ENCODE data around the gene GALNT9.
"Not testable (repeated sequence)": the region's sequence is repeated elsewhere in the genome, so short reads cannot be mapped to it uniquely, and the experiment has no call there.

The GALNT9 gene

DNA sequence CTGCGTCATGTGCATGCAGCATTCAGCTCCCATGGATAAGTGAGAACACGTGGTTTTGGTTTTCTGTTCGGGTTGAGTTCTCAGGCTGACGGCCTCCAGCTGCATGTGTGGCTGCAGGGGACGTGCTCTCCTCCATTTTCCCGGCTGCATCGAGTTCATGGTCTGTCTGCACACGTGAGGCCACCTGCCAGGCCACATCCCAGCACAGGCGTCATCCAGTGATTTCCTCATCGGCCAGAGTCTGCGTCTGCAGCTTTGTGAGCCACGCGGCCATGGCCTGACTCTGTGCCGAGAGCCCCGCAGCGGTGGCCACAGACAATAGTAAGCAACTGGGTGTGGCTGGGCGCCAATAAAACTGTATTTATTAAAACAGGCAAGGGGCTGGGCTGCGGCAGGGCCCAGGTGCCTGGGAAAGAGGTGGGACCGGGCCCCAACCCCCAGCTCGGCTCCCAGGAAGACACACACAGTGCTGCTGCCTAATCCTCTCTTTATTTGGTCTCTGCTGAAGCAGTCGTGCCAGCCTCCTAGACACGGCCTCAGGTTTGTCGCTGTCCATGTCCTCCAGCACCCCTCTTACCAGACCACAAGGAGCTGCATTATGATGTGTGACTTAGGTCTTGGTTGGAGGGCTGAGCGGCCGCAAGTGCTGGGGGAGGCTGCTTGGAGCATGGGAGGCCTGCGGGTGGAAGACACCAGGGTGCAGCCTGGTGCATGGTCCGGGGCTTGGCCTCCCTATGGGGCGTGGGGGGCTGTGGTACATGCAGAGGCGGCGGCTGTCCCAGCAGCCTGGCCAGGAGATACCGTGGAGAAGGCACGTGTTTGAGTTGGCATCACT, 133.1 kb downstream of the GALNT9 start:
- ChIA-PET POLR2A (no interaction called here), CTCF (interaction anchor here (0.7 kb wide), 1 partner anchor 419 kb away, joined by 3 read pairs; no protein-coding TSS in a partner anchor)
- TF ChIP-seq CTCF (IDR thresholded peaks at IDR 0.05; ENCODE audit: insufficient read depth, low read length, missing control alignments), result no peak
- no peak for DNase-seq (ENCODE audit: low read depth, low spot score)
- no peak overlapping the region for H3K4me3 ChIP-seq (ENCODE audit: low read depth, low read length)

GRCh38 chr12:132195242-132195641, 134.1 kb downstream of the GALNT9 start:
- CTCF ChIA-PET; POLR2A ChIA-PET; DNase-seq (ENCODE audit: low read depth, low spot score); H3K4me3 ChIP-seq (ENCODE audit: low read depth, low read length): not testable (repeated sequence)

GRCh38 chr12:132194556-132194955, 134.8 kb downstream of the GALNT9 start:
- POLR2A ChIA-PET, result no interaction called here
- H3K4me3 ChIP-seq (ENCODE audit: low read depth, low read length), result no peak overlapping the region
- TF ChIP-seq CTCF (IDR thresholded peaks at IDR 0.05; ENCODE audit: insufficient read depth, low read length, missing control alignments), result no peak
- DNase-seq (ENCODE audit: low read depth, low spot score), result no peak
- CTCF ChIA-PET, result no interaction called here

GRCh38 chr12:132194056-132194455, 135.3 kb downstream of the GALNT9 start:
- ChIA-PET CTCF (no interaction called here), POLR2A (no interaction called here)
- TF ChIP-seq CTCF (IDR thresholded peaks at IDR 0.05; ENCODE audit: insufficient read depth, low read length, missing control alignments), result no peak
- DNase-seq (ENCODE audit: low read depth, low spot score), result no peak
- H3K4me3 ChIP-seq (ENCODE audit: low read depth, low read length), result no peak overlapping the region

- no peak overlapping the region for H3K4me3 ChIP-seq (ENCODE audit: low read depth, low read length)
- POLR2A ChIA-PET, result no interaction called here
- CTCF ChIA-PET, result no interaction called here
- TF ChIP-seq CTCF (IDR thresholded peaks at IDR 0.05; ENCODE audit: insufficient read depth, low read length, missing control alignments), result no peak
- DNase-seq (ENCODE audit: low read depth, low spot score), result no peak
Observed at GRCh38 chr12:132191715-132192553, 137.5 kb downstream of the GALNT9 start.

GRCh38 chr12:132190834-132191500, 138.4 kb downstream of the GALNT9 start:
- DNase-seq (ENCODE audit: low read depth, low spot score), result no peak
- no peak for TF ChIP-seq CTCF (IDR thresholded peaks at IDR 0.05; ENCODE audit: insufficient read depth, low read length, missing control alignments)
- POLR2A ChIA-PET, result no interaction called here
- H3K4me3 ChIP-seq (ENCODE audit: low read depth, low read length), result no peak overlapping the region
- CTCF ChIA-PET, result no interaction called here

Data from AG04449 (cell line).